ENCODE data around the gene GLIS1. TPM values are rescaled to one million over a fixed set of nuclear protein-coding genes. Genes with fewer than 3 reads are reported as not detected.
A peak's percentile ranks its signal among the peaks of the same experiment; 100 is the strongest.

Gene GLIS1
- total and polyA plus RNA-seq, 5 donors from 2014 or later = not detected

DNA sequence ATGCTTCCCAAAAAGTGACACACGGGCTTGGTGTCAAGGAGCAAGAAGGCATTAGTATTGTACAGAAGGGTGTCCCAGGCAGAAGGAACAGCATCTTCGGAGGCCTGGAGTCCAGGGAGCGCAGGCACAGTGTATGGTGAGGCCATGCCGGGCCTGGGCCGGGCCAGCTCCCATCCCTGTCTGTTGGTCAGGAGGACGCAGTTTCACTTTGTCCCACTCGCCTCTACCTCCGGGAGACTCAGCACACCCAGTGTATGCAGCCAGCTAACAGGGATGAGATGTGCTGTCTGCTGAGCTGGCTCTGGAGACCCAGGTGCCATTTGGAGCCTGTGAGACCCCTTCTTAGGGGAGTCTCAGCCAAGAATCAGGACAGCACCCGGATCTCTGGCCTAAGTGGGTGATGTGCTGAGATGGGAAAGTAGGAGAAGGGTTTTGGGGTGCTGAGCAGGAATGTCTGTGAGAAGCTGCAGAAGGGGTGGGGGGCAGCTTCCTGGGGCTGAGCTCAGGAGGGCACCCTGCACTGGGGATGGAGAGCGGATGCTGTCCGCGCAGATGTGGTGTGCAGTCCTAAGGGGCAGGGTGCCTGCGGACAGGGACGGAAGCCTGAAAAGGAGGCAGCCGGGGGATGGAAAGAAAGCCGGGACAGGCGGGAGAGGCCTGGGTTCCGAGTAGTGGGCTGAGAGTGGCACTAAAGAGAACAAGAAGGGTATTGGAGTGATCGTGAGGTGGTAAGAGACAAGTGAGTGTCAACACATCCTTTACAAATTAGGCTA is 254.1 kb downstream of the GLIS1 start:
- H3K4me3 Mint-ChIP-seq = no peak overlapping the region
- Histone ChIP-seq H3K27me3 (ENCODE audit: control insufficient read depth, insufficient read depth, low read length) (no peaks in the 10 kb centered on the region), H3K4me3 (ENCODE audit: low read depth, low read length) (no peak overlapping the region), H3K9me3 (ENCODE audit: control insufficient read depth in 2 of 2, low read length in 2 of 2) (no peaks in the 10 kb centered on the region), H3K4me1 (ENCODE audit: control insufficient read depth, insufficient read depth, low read length, poor library complexity, severe bottlenecking) (no peaks in the 10 kb centered on the region), H3K36me3 (ENCODE audit: control insufficient read depth, insufficient read depth, low read length) (no peaks in the 10 kb centered on the region), H3K27ac (ENCODE audit: insufficient read depth, low read length, poor library complexity, severe bottlenecking) (no peak overlapping the region)
- peaks cover 0 to 6% (median 5%) of the 10 kb centered on the region in 4 donors for H3K4me1 Mint-ChIP-seq
- peaks cover 17% of the 10 kb centered on the region for H3K27me3 Mint-ChIP-seq
- no peak overlapping the region for H3K27ac Mint-ChIP-seq
- H3K9me3 Mint-ChIP-seq = no peaks in the 10 kb centered on the region
- DNase-seq (no peak), ATAC-seq (ENCODE audit: low read depth in 2 of 2) (no peak)
- H3K36me3 Mint-ChIP-seq = no peaks in the 10 kb centered on the region

DNA sequence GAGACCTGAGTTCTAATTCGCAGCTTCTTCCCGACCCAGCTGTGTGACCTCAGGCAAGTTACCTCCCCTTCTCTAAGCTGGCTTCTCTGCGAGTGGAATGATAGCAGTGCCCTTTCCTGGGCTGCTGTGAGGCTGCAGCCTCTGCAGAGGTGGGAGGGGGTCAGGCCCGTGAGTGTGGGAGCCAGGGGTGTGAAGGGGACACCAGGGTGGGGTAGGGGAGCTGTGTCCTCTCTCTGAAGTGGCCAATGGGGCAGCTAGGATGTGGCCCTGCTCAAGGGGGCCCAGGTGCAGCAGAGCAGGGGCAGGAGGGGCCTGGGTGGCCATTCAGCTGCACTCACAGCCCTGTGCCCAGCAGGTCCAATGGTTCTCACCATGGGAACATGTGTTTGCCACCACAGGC is 255.3 kb downstream of the GLIS1 start:
- Histone ChIP-seq H3K27ac (ENCODE audit: insufficient read depth, low read length, poor library complexity, severe bottlenecking) (no peak overlapping the region), H3K4me1 (ENCODE audit: control insufficient read depth, insufficient read depth, low read length, poor library complexity, severe bottlenecking) (no peaks in the 10 kb centered on the region), H3K9me3 (ENCODE audit: control insufficient read depth in 2 of 2, low read length in 2 of 2) (no peaks in the 10 kb centered on the region), H3K36me3 (ENCODE audit: control insufficient read depth, insufficient read depth, low read length) (no peaks in the 10 kb centered on the region), H3K27me3 (ENCODE audit: control insufficient read depth, insufficient read depth, low read length) (no peaks in the 10 kb centered on the region), H3K4me3 (ENCODE audit: low read depth, low read length) (no peak overlapping the region)
- DNase-seq (no peak), ATAC-seq (ENCODE audit: low read depth in 2 of 2) (no peak)
- Mint-ChIP-seq H3K27ac (no peak overlapping the region), H3K4me3 (no peak overlapping the region), H3K27me3 (peaks cover 17% of the 10 kb centered on the region), H3K36me3 (no peaks in the 10 kb centered on the region), H3K4me1 (peaks cover 0 to 6% (median 5%) of the 10 kb centered on the region in 4 donors), H3K9me3 (peaks cover 0 to under 1% (median 0%) of the 10 kb centered on the region in 7 donors)

DNA sequence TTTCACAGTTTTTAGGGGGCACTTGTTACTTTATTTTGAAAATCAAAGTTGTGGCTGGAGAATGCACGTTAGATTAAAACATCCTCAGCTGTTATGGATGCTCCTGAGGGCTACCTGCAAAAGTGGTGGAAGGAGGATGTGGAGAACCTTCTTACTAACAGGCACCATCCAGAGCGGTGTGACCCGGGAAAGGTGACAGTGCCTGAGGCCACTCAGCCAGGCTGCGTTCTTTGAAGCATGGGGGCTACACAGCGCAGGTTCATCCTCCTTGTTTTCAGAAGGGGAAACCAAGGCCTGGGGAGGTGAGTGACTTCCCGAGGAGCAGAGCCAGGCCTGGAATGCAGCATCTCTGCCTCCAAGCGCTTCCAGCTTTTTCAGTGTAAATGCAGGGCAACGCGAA is 255.8 kb downstream of the GLIS1 start:
- Histone ChIP-seq H3K27me3 (ENCODE audit: control insufficient read depth, insufficient read depth, low read length) (no peaks in the 10 kb centered on the region), H3K9me3 (ENCODE audit: control insufficient read depth in 2 of 2, low read length in 2 of 2) (no peaks in the 10 kb centered on the region), H3K4me1 (ENCODE audit: control insufficient read depth, insufficient read depth, low read length, poor library complexity, severe bottlenecking) (no peaks in the 10 kb centered on the region), H3K27ac (ENCODE audit: insufficient read depth, low read length, poor library complexity, severe bottlenecking) (no peak overlapping the region), H3K4me3 (ENCODE audit: low read depth, low read length) (no peak overlapping the region), H3K36me3 (ENCODE audit: control insufficient read depth, insufficient read depth, low read length) (no peaks in the 10 kb centered on the region)
- Mint-ChIP-seq H3K27me3 (peaks cover 15% of the 10 kb centered on the region), H3K36me3 (no peaks in the 10 kb centered on the region), H3K9me3 (peaks cover 0 to 3% (median 0%) of the 10 kb centered on the region in 7 donors), H3K27ac (no peak overlapping the region), H3K4me1 (peaks cover 0 to 6% (median 4%) of the 10 kb centered on the region in 4 donors), H3K4me3 (no peak overlapping the region)
- DNase-seq (no peak), ATAC-seq (ENCODE audit: low read depth in 2 of 2) (no peak)

DNA sequence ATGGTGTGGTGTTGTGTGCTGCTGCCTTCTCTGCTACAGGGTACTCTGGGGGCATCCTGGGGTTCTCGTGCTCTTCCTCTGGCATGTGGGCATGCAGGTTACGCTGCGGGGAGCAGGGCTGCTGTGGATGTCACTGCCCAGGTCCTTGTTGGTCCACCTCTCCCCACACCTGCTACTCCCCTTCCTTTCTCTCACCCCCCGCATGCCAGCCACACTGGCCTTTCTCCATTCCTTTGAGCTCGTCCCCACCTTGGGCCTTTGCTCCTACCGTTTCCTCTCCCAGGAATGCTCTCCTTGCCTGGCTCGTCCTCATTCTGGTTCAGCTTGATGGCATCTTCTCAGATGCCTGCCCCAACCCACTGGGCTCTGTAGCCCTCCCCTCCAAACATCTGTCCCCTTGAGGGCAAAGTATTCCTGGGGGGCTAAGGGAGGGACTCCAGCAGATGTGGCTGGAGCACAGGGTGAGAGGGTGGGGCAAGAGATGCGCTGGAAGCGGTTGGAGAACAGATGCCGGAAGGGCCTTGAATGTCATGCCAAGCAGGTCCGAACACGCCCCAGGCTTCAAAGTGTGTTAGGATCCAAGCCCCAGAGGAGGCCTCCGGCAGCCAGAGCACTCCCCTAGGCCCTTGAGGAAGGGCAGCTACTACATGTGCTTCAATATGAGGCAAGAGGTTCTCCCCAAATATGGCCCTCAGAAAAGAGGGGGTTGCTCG is 256.4 kb downstream of the GLIS1 start:
- H3K27ac Mint-ChIP-seq = no peak overlapping the region
- H3K36me3 ChIP-seq (ENCODE audit: control insufficient read depth, insufficient read depth, low read length) = no peaks in the 10 kb centered on the region
- no peaks in the 10 kb centered on the region for H3K9me3 ChIP-seq (ENCODE audit: control insufficient read depth in 2 of 2, low read length in 2 of 2)
- H3K36me3 Mint-ChIP-seq = no peaks in the 10 kb centered on the region
- no peaks in the 10 kb centered on the region for H3K4me1 ChIP-seq (ENCODE audit: control insufficient read depth, insufficient read depth, low read length, poor library complexity, severe bottlenecking)
- H3K4me1 Mint-ChIP-seq = peaks cover 0 to 6% (median 2%) of the 10 kb centered on the region in 4 donors
- no peaks in the 10 kb centered on the region for H3K27me3 ChIP-seq (ENCODE audit: control insufficient read depth, insufficient read depth, low read length)
- DNase-seq (no peak), ATAC-seq (ENCODE audit: low read depth in 2 of 2) (no peak)
- H3K4me3 Mint-ChIP-seq = no peak overlapping the region
- no peak overlapping the region for H3K27ac ChIP-seq (ENCODE audit: insufficient read depth, low read length, poor library complexity, severe bottlenecking)
- H3K27me3 Mint-ChIP-seq = peaks cover 13% of the 10 kb centered on the region
- no peak overlapping the region for H3K4me3 ChIP-seq (ENCODE audit: low read depth, low read length)
- peaks cover 0 to 3% (median 0%) of the 10 kb centered on the region in 7 donors for H3K9me3 Mint-ChIP-seq

DNA sequence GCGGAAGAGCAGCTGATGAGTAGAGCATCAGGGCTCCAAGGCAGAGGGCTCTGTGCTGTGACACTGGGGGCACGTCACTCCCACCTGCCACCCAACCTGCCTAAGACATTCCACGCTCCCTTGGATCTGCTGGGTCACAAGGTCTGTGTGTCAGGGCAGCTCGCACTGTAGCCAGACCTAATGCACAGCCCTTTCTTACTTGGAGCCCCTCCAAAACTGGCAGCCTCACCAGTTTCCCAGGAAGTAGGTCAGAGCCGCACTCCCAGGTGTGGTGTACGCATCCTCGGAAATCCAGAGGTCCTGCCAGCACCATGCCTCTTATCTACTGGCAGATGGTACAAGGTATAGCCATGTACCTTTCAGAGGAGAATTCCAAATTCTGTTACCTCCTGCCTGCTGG is 257.5 kb downstream of the GLIS1 start:
- H3K4me3 ChIP-seq (ENCODE audit: low read depth, low read length) = no peak overlapping the region
- no peaks in the 10 kb centered on the region for H3K4me1 ChIP-seq (ENCODE audit: control insufficient read depth, insufficient read depth, low read length, poor library complexity, severe bottlenecking)
- Mint-ChIP-seq H3K27ac (no peak overlapping the region), H3K9me3 (peaks cover 0 to 3% (median 0%) of the 10 kb centered on the region in 7 donors), H3K27me3 (peaks cover 12% of the 10 kb centered on the region), H3K4me1 (peaks cover 0 to 6% (median 2%) of the 10 kb centered on the region in 4 donors), H3K4me3 (no peak overlapping the region), H3K36me3 (no peaks in the 10 kb centered on the region)
- H3K27ac ChIP-seq (ENCODE audit: insufficient read depth, low read length, poor library complexity, severe bottlenecking) = no peak overlapping the region
- H3K36me3 ChIP-seq (ENCODE audit: control insufficient read depth, insufficient read depth, low read length) = no peaks in the 10 kb centered on the region
- H3K9me3 ChIP-seq (ENCODE audit: control insufficient read depth in 2 of 2, low read length in 2 of 2) = no peaks in the 10 kb centered on the region
- no peak for DNase-seq
- no peak for ATAC-seq (ENCODE audit: low read depth in 2 of 2)
- no peaks in the 10 kb centered on the region for H3K27me3 ChIP-seq (ENCODE audit: control insufficient read depth, insufficient read depth, low read length)

DNA sequence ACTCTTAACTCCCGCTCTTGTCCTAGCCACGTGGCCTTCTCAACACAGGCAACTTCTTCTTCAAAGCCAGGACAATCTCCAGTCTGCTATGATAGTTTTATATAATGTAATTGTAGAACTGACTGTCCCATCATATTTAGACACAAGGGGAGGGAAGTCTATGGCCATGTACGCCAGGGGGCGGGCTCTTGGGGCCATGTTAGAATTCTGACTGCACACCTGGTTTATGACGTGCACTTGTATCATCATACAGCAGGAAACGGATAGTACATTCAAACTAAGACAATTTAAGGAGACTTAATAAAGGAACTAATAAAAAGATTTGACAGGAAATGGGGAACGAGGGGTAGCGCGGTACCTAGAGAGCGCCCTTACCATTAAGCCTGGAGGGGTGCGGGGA is 258.3 kb downstream of the GLIS1 start:
- Histone ChIP-seq H3K27ac (ENCODE audit: insufficient read depth, low read length, poor library complexity, severe bottlenecking) (no peak overlapping the region), H3K9me3 (ENCODE audit: control insufficient read depth in 2 of 2, low read length in 2 of 2) (no peaks in the 10 kb centered on the region), H3K27me3 (ENCODE audit: control insufficient read depth, insufficient read depth, low read length) (no peaks in the 10 kb centered on the region), H3K4me3 (ENCODE audit: low read depth, low read length) (no peak overlapping the region), H3K4me1 (ENCODE audit: control insufficient read depth, insufficient read depth, low read length, poor library complexity, severe bottlenecking) (no peaks in the 10 kb centered on the region), H3K36me3 (ENCODE audit: control insufficient read depth, insufficient read depth, low read length) (no peaks in the 10 kb centered on the region)
- Mint-ChIP-seq H3K4me1 (peaks cover 0 to 4% (median 2%) of the 10 kb centered on the region in 4 donors), H3K36me3 (no peaks in the 10 kb centered on the region), H3K4me3 (no peak overlapping the region), H3K27ac (peak overlapping the region in 1 of 3 donors; percentile 33), H3K9me3 (peaks cover 0 to 6% (median 0%) of the 10 kb centered on the region in 7 donors), H3K27me3 (peaks cover 8% of the 10 kb centered on the region)
- no peak for DNase-seq
- no peak for ATAC-seq (ENCODE audit: low read depth in 2 of 2)

DNA sequence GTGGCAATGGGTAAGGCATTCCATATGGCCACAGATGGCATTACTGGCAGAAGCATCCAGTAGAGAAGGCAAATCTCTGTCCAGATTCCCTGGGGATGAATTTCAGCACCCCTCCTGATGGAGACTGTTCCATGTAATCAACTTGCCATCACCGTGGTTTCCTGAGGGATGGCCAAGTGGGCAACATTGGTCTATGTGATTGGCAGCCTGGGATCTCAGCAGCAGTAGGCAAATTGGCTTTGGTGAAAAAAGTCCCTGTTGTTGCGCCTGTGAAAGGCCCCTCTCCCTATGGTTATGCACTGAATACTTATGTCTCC is 260.5 kb downstream of the GLIS1 start:
- H3K27ac ChIP-seq (ENCODE audit: insufficient read depth, low read length, poor library complexity, severe bottlenecking) = no peak overlapping the region
- Mint-ChIP-seq H3K4me3 (no peak overlapping the region), H3K27ac (no peak overlapping the region), H3K36me3 (no peaks in the 10 kb centered on the region), H3K4me1 (no peaks in the 10 kb centered on the region), H3K27me3 (no peaks in the 10 kb centered on the region), H3K9me3 (peaks cover 0 to 6% (median 0%) of the 10 kb centered on the region in 7 donors)
- DNase-seq (no peak), ATAC-seq (ENCODE audit: low read depth in 2 of 2) (no peak)
- H3K36me3 ChIP-seq (ENCODE audit: control insufficient read depth, insufficient read depth, low read length) = no peaks in the 10 kb centered on the region
- no peaks in the 10 kb centered on the region for H3K4me1 ChIP-seq (ENCODE audit: control insufficient read depth, insufficient read depth, low read length, poor library complexity, severe bottlenecking)
- H3K27me3 ChIP-seq (ENCODE audit: control insufficient read depth, insufficient read depth, low read length) = no peaks in the 10 kb centered on the region
- H3K9me3 ChIP-seq (ENCODE audit: control insufficient read depth in 2 of 2, low read length in 2 of 2) = no peaks in the 10 kb centered on the region
- no peak overlapping the region for H3K4me3 ChIP-seq (ENCODE audit: low read depth, low read length)
